Measurements from ENCODE around the gene TIMM10B. TPM values are rescaled to one million over a fixed set of nuclear protein-coding genes. Genes with fewer than 3 reads are reported as not detected.

TIMM10B gene
- total and polyA plus RNA-seq, 9 of the 15 experiments (the other 6 are each of a cell fraction or from before 2014, with no cell fraction given): 43.2 to 163 (median 57.0) TPM

DNA sequence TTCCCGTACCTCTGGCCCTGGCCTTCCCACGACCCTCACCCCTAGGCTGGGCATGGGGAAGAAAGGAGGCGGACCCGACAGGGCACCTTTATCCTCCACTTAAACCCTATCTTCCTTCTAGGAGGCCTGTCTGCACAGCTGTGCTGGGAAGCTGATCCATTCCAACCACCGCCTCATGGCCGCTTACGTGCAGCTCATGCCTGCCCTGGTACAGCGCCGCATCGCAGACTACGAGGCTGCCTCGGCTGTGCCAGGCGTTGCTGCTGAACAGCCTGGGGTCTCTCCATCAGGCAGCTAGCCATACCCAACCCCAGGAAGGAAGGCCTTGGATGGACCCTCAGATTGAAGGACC is 599 bp downstream of the TIMM10B start (continued):
- TF ChIP-seq ZBTB40 (IDR thresholded peaks at IDR 0.05) (no peak), ZBTB40 (CRISPR knock-in tag; IDR thresholded peaks at IDR 0.05) (0 out of 2 replicates have a peak, but pooled peaks have one; percentile 32), GATAD2A (IDR thresholded peaks at IDR 0.05) (no peak), HCFC1 (IDR thresholded peaks at IDR 0.05; ENCODE audit: low read depth, low read length) (no peak), CCAR2 (IDR thresholded peaks at IDR 0.05; ENCODE audit: low read depth, low read length) (no peak), RNF2 (IDR thresholded peaks at IDR 0.05) (no peak), HMGXB4 (CRISPR knock-in tag; IDR thresholded peaks at IDR 0.05) (peak; percentile 3; the same call in 1 of the 2 replicates), ZNF740 (CRISPR knock-in tag; IDR thresholded peaks at IDR 0.05) (no peak), ZNF740 (tag; IDR thresholded peaks at IDR 0.05) (0 out of 4 replicates have a peak, but pooled peaks of 1 of the 2 experiments have one; percentile 27)
- TF ChIP-seq, protein P1, sequence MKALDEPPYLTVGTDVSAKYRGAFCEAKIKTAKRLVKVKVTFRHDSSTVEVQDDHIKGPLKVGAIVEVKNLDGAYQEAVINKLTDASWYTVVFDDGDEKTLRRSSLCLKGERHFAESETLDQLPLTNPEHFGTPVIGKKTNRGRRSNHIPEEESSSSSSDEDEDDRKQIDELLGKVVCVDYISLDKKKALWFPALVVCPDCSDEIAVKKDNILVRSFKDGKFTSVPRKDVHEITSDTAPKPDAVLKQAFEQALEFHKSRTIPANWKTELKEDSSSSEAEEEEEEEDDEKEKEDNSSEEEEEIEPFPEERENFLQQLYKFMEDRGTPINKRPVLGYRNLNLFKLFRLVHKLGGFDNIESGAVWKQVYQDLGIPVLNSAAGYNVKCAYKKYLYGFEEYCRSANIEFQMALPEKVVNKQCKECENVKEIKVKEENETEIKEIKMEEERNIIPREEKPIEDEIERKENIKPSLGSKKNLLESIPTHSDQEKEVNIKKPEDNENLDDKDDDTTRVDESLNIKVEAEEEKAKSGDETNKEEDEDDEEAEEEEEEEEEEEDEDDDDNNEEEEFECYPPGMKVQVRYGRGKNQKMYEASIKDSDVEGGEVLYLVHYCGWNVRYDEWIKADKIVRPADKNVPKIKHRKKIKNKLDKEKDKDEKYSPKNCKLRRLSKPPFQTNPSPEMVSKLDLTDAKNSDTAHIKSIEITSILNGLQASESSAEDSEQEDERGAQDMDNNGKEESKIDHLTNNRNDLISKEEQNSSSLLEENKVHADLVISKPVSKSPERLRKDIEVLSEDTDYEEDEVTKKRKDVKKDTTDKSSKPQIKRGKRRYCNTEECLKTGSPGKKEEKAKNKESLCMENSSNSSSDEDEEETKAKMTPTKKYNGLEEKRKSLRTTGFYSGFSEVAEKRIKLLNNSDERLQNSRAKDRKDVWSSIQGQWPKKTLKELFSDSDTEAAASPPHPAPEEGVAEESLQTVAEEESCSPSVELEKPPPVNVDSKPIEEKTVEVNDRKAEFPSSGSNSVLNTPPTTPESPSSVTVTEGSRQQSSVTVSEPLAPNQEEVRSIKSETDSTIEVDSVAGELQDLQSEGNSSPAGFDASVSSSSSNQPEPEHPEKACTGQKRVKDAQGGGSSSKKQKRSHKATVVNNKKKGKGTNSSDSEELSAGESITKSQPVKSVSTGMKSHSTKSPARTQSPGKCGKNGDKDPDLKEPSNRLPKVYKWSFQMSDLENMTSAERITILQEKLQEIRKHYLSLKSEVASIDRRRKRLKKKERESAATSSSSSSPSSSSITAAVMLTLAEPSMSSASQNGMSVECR (CRISPR knock-in tag; IDR thresholded peaks at IDR 0.05): 0 out of 2 replicates have a peak, but pooled peaks have one; percentile 39
- TF ChIP-seq, protein P2, sequence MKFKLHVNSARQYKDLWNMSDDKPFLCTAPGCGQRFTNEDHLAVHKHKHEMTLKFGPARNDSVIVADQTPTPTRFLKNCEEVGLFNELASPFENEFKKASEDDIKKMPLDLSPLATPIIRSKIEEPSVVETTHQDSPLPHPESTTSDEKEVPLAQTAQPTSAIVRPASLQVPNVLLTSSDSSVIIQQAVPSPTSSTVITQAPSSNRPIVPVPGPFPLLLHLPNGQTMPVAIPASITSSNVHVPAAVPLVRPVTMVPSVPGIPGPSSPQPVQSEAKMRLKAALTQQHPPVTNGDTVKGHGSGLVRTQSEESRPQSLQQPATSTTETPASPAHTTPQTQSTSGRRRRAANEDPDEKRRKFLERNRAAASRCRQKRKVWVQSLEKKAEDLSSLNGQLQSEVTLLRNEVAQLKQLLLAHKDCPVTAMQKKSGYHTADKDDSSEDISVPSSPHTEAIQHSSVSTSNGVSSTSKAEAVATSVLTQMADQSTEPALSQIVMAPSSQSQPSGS (CRISPR knock-in tag; IDR thresholded peaks at IDR 0.05): no peak
